HG03175 (cell line): ENCODE measurements around the gene CDC42EP1.
"Not testable (repeated sequence)": the region's sequence is repeated elsewhere in the genome, so short reads cannot be mapped to it uniquely, and the experiment has no call there.

Experiments
- ATAC-seq: cut with Tn5 transposase; IDR thresholded peaks from one replicate; pipeline ENCODE4 v1.9.1; 2021; ENCODE audit warnings: mild to moderate bottlenecking, moderate library complexity; ENCODE audit not compliant: unreplicated experiment

The CDC42EP1 gene

GRCh38 chr22:37559901-37560607 lies at the start of gene CDC42EP1:
Gene CDC42EP1, plus strand, starts transcription at chr22:37560480. Its CDS starts 5,870 bp downstream, at chr22:37566350.
- ATAC-seq = no peak

DNA sequence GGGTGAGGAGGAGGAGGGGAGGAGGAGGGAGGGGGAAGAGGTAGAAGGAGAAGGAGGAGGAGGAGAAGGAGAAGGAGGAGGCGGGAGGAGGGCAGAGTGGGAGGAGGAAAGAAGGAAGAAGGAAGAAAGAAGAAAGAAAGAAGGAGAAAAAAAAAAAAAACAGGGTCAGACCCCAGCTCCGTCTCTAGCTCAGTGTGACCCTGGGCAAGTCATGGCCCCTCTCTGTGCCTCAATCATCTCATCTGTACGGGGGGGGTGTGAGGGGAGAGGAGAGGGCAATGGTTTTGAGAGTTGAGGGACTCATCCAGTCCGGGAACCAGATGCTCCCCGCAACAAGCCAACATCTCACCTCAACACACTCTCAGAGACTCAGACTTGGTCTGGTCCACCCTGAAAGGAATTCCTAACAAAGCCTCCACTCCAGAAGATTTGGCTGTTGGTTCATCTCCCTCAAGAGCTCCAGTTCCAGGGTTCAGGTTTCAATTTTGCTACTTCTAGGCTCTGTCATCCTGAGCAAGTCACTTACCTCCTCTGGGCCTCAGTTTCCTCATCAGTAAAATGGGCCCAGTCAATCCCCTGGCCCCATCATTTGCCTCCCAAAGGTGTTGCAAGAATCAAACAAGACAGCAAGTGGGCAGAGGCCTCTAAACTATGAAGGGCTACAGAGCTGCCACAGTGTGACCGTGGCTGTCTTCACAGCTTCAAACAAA lies 48.7 kb upstream of the CDC42EP1 start:
- ATAC-seq = no peak

DNA sequence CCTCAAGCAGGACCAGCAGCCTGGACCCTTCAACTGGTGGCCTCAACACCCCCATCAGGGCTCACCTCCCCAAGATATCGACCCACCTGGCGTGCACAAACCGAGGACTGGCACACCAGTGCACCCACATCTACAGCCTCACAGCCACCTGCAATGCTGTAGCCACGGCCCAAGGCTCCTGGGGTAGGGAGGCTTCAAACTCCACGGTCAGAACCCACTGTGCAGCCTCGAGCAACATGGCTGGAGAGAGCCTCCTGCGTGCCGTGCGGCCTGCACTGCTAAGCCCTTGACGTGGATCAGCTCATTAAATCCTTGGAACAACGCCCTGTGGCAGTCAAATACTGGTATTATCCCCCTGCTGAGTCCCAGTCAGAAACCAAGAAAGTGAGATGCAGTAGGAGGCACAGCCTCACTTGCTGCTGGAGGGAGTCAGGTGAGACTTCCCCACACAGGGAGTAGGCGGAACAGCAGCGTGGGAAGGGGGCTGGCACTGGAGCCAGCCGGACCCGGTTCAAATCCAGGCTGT lies 45.7 kb upstream of the CDC42EP1 start:
- ATAC-seq = no peak

- ATAC-seq = no peak
Observed at GRCh38 chr22:37515901-37516300, 44.4 kb upstream of the CDC42EP1 start.

DNA sequence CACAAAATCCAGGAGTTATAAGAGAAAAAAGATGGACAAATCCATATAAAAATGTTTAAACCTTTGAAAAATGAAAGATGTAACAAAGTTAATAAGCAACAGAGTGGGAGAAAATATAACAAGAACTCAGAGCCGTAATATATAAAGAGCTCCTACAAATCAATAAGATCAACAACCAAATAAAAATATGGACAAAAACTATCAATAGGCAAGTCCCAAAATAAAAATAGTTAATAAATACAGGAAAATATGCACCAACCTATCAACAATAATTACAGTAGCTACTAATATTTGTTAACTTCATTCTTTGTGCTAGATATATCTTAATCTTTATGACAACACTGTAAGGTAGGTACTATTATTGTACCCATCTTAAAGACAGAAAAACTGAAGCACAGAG lies 43.8 kb upstream of the CDC42EP1 start:
- no peak for ATAC-seq

DNA sequence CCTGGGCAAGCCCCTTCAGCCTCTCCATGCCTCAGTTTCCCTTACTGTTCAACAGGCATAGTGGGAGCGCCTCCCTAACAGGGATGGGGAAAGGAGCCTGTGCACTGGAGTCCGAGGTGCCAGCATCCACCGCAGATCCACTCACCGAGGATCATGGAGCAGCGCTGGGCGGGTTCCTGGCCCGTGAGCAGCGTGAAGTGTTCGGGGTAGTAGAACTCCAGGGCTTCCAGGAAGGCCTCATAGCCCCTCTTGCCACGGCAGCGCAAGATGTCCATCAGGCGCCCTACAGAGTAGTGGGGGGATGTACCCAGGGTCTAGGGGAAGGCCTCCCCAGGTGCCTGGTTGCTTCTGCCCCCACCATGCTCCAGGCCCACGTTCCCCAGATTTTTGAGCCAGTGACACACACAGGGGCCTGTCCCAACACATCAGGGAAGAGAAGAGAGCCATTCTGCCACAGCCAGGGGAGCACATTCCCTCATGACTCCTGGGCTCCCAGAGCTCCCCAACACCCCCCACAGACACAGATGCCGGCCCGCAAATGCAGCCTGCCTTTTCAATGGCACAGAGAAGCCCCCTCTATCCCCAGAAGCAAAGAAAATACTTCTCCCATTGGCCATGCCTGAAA lies 42.3 kb upstream of the CDC42EP1 start:
- no peak for ATAC-seq

DNA sequence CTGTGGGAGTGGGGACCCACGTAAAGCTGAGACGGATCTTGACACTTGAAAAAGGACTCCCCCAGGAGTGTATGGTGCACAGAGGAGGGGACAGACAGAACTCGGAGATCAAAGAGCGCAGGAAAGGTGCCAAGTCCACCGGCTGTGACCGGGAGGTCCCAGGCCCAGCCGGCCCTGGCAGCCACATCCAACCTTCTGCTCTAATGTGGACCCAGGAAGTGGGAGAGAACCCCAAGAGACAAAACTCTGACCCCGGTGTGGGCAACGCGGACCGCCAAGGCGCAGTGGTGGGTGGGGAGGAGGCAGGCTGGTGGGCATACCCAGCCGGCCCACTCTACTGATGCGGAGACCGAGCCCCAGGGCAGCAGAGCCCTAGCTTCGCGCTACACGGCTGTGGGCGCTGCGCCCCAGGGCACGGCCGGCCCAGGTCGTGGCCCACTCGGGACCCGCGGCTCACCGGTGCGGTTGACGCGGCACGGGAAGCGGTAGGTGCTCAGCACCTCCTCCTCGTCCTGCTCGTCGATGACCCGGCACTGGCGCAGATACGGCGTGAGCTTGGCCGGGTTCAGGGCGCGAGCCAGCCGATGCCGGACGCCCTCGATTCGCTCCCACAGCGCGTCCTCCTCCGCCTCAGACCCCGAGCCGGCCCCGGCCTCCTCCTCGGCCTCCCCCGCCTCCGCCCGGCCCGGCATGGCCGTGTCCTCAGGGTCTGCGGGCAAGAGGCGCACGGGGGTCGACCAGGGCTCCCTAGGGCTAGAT lies 41.6 kb upstream of the CDC42EP1 start:
- ATAC-seq = no peak

- ATAC-seq = no peak
Observed at GRCh38 chr22:37519268-37520195, 40.7 kb upstream of the CDC42EP1 start, which contains the start of gene CARD10. Gene CARD10, minus strand, starts transcription at chr22:37519415. Its CDS starts 215 bp downstream, at chr22:37519200.

DNA sequence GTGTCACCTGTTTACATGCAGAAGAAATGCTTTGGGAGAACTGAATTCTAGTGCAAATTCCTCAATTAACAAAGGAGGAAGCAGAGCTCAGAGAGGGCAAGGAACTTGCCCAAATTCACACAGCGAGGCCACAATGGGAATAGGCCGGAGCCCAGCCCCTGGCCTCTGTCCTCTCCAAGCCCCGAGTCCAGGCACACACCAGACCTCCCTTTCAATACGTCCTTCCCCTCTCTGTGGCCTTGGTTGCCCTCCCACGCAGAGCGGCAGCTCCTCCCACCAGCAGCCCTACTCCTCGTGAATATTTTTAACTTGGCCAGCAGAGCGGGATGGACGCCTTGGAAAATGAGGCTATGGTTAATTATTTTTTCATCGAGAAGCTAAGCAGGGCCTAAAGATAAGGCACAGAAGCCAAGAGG lies 39.5 kb upstream of the CDC42EP1 start:
- no peak for ATAC-seq

GRCh38 chr22:37521236-37521739 lies 39.0 kb upstream of the CDC42EP1 start:
- ATAC-seq = no peak

GRCh38 chr22:37522482-37522881 lies 37.8 kb upstream of the CDC42EP1 start:
- no peak for ATAC-seq

DNA sequence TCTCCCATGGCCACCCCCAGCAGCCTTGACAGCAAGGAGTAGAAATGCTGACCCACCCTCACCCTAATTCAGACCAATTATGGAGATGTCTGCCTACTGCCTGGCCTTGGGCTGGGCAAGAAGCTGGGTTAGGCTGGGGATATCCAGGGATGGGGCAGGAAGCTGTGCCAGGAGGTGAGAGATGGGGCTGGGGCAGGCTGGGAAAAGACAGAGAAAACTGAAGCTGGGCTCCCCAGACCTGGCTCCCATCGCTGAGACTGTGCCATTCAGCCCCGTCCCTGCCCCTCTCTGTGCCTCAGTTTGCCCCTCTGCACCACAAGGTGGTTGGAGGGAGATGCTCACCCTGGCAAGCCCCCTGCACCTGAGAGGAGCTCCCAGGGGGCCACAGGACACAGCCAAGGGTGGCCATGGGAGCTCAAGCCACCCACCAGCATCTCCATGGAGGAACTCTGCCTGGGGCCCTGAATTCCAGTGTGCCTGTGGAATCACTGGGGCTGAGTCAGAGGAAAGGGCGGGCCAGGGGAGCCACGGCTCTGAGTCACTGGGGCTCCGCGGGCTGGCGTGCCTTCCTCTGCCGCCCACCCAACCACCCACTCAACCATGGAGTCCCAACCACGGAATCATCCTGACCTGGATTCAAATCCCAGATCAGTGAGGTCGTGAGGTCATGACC lies 35.1 kb upstream of the CDC42EP1 start:
- ATAC-seq = no peak

DNA sequence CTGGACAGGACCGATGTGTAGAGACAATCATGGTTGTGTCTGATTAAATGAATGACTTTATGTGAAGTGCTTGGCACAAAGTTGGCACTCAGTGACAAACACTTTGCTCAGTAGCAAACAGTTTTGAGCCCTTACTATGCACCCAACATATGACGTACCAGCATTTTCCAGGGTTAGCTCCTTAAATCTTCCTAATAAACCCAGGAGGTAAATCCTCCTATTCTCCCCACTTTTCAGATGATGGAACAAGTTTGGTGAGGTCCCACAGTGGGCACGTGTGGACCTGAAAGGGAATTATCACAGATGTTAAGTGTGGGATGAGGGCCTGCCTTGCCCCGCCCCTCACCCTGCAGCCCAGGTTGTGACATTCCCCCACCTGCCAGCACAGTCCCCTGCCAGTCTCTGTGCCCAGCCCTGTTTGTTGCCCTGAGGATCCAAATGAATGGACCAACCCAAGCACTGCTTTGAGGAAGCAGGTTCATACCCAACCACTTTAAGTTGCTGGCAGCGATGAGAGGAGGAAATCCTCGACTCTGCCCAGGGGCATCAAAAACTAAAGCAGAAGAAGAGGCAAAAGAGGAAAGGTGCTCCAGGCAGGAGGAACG lies 34.4 kb upstream of the CDC42EP1 start:
- no peak for ATAC-seq

DNA sequence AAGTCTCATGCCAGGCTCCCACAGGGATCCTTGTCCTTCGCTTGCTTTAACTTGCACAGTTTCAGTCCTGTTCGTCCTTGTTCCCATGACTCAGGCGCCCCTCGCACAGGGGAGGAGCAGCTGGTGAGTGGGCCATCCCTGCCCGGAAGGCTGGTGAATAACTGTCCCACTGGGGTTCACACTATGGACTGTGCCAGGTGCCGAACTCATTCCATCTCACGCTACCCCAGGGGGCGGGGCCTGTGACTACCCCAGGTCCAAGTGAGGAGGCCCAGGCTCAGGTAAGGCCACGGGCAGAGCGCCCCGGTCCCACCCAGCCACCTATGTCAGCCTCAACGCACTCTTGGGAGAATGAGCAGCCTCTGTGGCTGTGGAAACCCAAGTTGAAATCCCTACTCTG lies 33.9 kb upstream of the CDC42EP1 start:
- ATAC-seq = no peak

DNA sequence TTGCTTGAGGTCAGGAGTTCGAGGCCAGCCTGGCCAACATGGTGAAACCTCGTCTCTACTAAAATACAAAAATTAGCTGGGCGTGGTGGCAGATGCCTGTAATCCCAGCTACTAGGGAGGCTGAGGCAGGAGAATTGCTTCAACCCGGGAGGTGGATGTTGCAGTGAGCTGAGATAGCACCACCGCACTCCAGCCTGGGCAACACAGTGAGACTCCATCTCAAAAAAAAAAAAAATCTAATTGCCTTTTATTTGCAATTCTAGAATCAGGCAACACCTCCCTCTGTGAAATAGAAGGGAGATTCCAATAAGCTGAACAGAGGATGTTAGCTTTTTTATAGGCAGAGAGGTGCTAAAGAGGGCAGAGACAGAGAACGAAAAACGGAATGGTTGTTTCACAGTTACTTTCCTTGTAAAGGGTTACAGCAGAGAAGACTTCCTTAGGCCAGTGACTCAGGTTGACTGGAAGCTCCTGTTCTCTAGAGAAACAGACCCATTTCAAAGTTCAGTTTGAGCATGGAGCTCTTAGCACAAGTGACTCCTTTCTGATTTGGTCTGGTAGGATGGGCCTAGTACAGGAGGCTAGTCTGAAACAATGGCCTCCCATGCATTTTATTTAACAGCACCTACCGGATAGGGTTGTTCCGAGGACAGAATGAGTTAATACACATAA lies 33.1 kb upstream of the CDC42EP1 start:
- ATAC-seq = not testable (repeated sequence)

GRCh38 chr22:37527952-37528351 lies 32.3 kb upstream of the CDC42EP1 start:
- not testable (repeated sequence) for ATAC-seq

- ATAC-seq = no peak
Observed at GRCh38 chr22:37529652-37530345, 30.5 kb upstream of the CDC42EP1 start.
